GM10248 (cell line): ENCODE results near the gene MLF2.

Source experiments
- CTCF ChIA-PET: fragments of 300-600 bp; sonication (Branson Sonifier 250); formaldehyde crosslinking; extraction: SDS; loops from one replicate; lab custom pipeline; 2021; ENCODE audit warnings: antibody characterized with exemption; lab: Yijun Ruan, JAX
- POLR2A ChIA-PET: fragments of 350-650 bp; sonication (Branson Sonifier 250); formaldehyde crosslinking; extraction: SDS; loops from one replicate; lab custom pipeline; 2020; ENCODE audit warnings: antibody characterized with exemption; lab: Yijun Ruan, JAX
- DNase-seq: peaks from one replicate; pipeline ENCODE4 v3.0.0; 2012; ENCODE audit errors: extremely low spot score
- TF ChIP-seq, protein P1 (sequence below): IDR thresholded peaks from 2 replicates; pipeline ENCODE4 v1.5.1; 2012; ENCODE audit warnings: mild to moderate bottlenecking, low read depth; ENCODE audit errors: extremely low read depth, missing control alignments, control extremely low read depth

Gene MLF2

DNA sequence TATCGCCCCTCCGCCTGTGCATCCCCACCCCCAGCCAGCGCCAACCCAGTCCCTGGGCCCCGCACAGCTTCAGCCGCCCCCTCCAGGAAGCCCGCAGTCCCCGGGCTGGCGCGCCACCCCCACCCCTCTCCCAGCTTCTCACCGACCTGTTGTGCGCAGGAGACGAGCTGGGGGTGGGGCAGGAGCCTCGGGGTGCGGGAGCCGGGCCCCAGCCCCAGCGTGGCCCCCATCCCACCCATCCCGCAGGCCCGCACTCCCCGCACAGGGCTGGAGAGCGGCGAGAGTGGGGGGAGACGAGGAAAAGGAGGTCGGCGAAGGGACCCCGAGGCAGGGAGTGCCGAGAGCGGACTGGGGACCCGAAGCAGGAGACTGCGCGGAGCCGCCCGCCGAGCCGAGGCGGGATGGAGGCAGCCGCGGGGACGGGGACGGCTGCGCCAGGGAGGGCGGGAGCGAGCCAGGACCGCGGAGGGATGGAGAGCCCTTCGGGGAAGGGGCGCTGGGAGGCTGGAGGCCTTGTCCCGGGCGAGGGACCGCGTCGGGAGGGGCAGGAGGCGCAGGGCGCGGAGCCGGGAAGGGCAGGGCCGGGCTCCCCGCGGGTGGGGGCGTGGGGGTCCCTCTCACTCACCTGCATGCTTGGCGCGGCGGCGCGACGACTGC, 52.8 kb downstream of the MLF2 start:
- ChIA-PET POLR2A (interaction anchor here (0.5 to 0.6 kb wide), 3 partner anchors 11 to 152 kb away, joined by 3 to 9 read pairs (median 4); partner anchors contain the start of gene ZNF384), CTCF (interaction anchor here (2.1 kb wide), 1 partner anchor 66 kb away, joined by 5 read pairs; the partner anchor contains the start of gene PTMS)
- TF ChIP-seq, protein P1, sequence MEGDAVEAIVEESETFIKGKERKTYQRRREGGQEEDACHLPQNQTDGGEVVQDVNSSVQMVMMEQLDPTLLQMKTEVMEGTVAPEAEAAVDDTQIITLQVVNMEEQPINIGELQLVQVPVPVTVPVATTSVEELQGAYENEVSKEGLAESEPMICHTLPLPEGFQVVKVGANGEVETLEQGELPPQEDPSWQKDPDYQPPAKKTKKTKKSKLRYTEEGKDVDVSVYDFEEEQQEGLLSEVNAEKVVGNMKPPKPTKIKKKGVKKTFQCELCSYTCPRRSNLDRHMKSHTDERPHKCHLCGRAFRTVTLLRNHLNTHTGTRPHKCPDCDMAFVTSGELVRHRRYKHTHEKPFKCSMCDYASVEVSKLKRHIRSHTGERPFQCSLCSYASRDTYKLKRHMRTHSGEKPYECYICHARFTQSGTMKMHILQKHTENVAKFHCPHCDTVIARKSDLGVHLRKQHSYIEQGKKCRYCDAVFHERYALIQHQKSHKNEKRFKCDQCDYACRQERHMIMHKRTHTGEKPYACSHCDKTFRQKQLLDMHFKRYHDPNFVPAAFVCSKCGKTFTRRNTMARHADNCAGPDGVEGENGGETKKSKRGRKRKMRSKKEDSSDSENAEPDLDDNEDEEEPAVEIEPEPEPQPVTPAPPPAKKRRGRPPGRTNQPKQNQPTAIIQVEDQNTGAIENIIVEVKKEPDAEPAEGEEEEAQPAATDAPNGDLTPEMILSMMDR = no peak
- DNase-seq = peak; percentile 31

DNA sequence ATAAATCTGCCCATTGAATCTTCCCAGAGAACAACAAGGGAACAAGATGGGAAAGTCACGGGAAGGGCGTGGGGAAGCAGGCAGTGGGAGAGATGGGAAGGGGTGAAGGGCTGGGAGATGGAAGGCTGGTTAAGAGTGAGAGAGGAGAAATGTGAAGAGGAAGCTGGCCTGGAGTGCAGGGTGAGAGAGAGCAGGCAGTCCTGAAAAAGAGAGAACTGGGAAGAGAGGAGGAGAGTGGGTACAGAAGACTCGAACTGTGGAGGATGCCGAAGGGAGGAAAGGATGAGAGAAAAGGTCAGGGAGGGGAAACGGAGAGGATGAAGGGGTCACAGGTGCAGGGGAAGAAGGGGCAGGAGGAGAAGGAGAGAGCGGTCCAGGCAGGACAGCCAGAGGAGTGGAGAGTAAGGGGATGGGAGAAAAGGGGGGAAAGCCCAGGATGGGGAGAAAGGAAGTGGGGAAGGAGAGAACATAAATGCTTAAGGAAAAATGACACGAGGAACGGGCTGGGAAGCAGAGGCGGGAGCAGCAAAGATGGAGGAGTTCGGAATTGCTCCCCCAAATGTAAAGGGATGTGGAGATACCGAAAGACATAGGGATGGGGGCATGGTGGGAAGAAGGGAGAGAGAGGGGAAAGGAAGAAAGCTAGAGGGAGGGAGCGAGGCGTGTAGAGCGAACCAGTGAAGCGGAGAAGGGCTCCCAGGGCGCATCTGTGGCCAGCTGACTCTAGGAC, 53.5 kb downstream of the MLF2 start:
- ChIA-PET CTCF (interaction anchor here (1.1 to 2.1 kb wide), 6 partner anchors 10 to 67 kb away, joined by 3 to 9 read pairs (median 5); partner anchors contain the start of genes MLF2, PTMS and ZNF384), POLR2A (interaction anchor here (0.5 to 0.6 kb wide), 2 partner anchors 10 to 153 kb away, joined by 3 to 9 read pairs; partner anchors contain the start of gene ZNF384)
- no peak for DNase-seq
- TF ChIP-seq, protein P1 = no peak

DNA sequence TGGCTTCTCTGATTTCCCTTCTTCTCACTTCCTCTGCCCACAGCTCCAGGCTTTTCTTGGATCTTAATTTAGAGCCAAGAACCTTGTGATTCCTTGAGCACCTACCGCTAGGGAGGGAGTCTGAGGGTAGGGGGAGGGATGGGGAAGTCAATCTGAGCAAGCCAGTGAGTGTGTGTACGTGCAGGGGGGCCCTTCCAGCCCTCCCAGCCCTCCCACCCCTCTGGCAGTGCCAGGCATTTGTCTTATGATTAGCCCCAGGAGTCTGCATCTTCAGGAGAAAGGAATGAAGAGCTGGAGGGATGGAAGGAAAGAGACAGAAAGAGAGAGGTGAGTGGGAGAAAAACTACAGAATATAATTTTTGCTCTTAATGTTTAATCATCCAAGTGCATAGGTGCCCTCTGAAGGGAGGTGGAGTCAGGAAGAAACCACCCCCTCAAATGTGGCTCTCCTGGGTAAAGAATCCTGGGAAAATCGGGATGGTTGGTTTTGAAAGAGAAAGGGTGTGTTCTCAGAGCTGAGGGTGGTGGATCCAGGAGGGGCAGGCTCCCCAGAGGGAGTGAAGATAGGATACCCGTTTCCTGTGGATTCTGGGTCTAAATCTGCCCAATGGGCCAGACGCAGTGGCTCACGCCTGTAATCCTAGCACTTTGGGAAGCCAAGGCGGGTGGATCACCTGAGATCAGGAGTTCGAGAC, 54.4 kb downstream of the MLF2 start:
- ChIA-PET CTCF (interaction anchor here (0.7 to 2.1 kb wide), 15 partner anchors 9 to 154 kb away, joined by 3 to 9 read pairs (median 4); partner anchors contain the start of genes COPS7A, LPAR5, MLF2 and PTMS), POLR2A (interaction anchor here (1.2 kb wide), 1 partner anchor 25 kb away, joined by 3 read pairs; the partner anchor contains the start of gene COPS7A)
- DNase-seq = no peak
- TF ChIP-seq, protein P1 = no peak
